A549 (cell line): Measurements from ENCODE around the gene JPH2.

ENCODE experiments used
- CBX2 ChIP-seq: fragments of 200-600 bp; sonication (generic); IDR thresholded peaks from 2 replicates; pipeline ENCODE4 v1.6.1; 2016; ENCODE audit warnings: low read depth, mild to moderate bottlenecking, borderline replicate concordance
- CBX8 ChIP-seq: fragments of 200-600 bp; sonication (generic); IDR thresholded peaks from 2 replicates; pipeline ENCODE4 v1.6.1; 2016
- CEBPB ChIP-seq, 2 experiments: fragments of >200 bp in 1 of 2; sonication (Bioruptor Twin) in 1 of 2; formaldehyde crosslinking in 1 of 2; IDR thresholded peaks; 2 replicates each; pipeline ENCODE4 v1.6.1; 2012 to 2016
- CTCF ChIP-seq: fragments of >200 bp; sonication (Bioruptor Twin); formaldehyde crosslinking; IDR thresholded peaks from 3 replicates; pipeline ENCODE4 v1.5.1; 2016
- E2F6 ChIP-seq: IDR thresholded peaks from 2 replicates; pipeline ENCODE4 v1.6.1; 2012; ENCODE audit warnings: low read depth, borderline replicate concordance
- RFX5 ChIP-seq: fragments of 450-650 bp; IDR thresholded peaks from 2 replicates; pipeline ENCODE4 v1.7.1; 2014; ENCODE audit warnings: antibody characterized with exemption, mild to moderate bottlenecking, moderate library complexity
- SREBF2 ChIP-seq: fragments of 450-650 bp; IDR thresholded peaks from 2 replicates; pipeline ENCODE4 v1.6.1; 2014; ENCODE audit warnings: mild to moderate bottlenecking, moderate library complexity
- ZSCAN20 ChIP-seq: fragments of 250-450 bp; sonication (Bioruptor Pico); IDR thresholded peaks from 2 replicates; pipeline ENCODE4 v1.8.0; 2022; ENCODE audit warnings: mild to moderate bottlenecking, moderate library complexity

- TF ChIP-seq CTCF (no peak), RFX5 (no peak), E2F6 (no peak), ZSCAN20 (CRISPR knock-in tag) (no peak), CBX8 (no peak), SREBF2 (no peak), CEBPB (IDR thresholded peaks at IDR 0.05) (no peak), CBX2 (no peak)
Measured at GRCh38 chr20:44146272-44146671, 40.7 kb downstream of the JPH2 start.
